GM19395 (cell line): ENCODE results near the gene NEFH.
"Not testable (repeated sequence)": the region's sequence is repeated elsewhere in the genome, so short reads cannot be mapped to it uniquely, and the experiment has no call there.

ENCODE experiments used
- ATAC-seq: cut with Tn5 transposase; IDR thresholded peaks from one replicate; pipeline ENCODE4 v1.9.1; 2021; ENCODE audit warnings: mild to moderate bottlenecking, moderate library complexity; ENCODE audit not compliant: unreplicated experiment

NEFH gene

GRCh38 chr22:29479417-29480261 lies at the start of gene NEFH:
TSS of gene NEFH (plus strand) at chr22:29480218. CDS start at chr22:29480263, 45 bp downstream.
- ATAC-seq = no peak

- no peak for ATAC-seq
Measured at GRCh38 chr22:29431986-29432385, 48.0 kb upstream of the NEFH start.

GRCh38 chr22:29433856-29434255 lies 46.2 kb upstream of the NEFH start:
- ATAC-seq = no peak

DNA sequence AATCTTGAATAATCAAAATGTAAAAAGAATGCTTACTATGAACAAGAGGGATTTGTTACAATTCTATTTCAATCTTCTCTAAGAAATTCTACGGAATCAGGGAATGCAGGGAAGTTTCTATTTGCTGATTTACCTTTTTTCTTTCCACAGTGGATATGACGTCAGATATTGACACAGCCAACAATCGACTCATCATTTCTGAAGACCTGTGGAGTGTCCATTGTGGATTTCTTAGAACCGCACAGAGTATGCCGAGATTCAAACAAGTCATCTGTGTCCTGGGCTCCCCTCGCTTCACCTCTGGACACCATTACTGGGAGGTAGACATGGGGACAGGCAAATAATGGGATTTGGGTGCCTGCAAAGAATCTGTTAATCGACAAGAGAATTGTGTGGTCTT lies 45.7 kb upstream of the NEFH start:
- no peak for ATAC-seq

GRCh38 chr22:29435236-29436136 lies 44.5 kb upstream of the NEFH start:
- no peak for ATAC-seq

DNA sequence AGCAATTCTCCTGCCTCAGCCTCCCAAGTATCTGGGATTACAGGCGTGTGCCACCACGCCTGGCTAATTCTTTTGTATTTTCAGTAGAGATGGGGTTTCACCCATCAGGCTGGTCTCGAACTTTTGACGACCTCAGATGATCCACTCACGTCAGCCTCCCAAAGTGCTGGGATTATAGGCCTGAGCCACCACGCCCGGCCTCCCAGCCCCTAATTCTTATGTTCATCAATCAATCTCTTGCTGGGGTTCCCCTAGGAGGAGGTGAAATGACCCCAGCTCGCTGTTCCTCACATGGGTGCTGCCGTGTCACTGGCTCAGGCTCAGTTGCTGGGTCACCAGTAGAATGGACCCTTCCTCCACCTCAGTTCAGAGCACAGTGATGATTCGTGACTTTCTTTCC lies 41.7 kb upstream of the NEFH start, which contains the start of gene RFPL1:
TSS of gene RFPL1 (plus strand) at position 301 of the 400 bp plus-strand sequence.
- not testable (repeated sequence) for ATAC-seq

- ATAC-seq = no peak
Measured at GRCh38 chr22:29442976-29443375, 37.0 kb upstream of the NEFH start.

DNA sequence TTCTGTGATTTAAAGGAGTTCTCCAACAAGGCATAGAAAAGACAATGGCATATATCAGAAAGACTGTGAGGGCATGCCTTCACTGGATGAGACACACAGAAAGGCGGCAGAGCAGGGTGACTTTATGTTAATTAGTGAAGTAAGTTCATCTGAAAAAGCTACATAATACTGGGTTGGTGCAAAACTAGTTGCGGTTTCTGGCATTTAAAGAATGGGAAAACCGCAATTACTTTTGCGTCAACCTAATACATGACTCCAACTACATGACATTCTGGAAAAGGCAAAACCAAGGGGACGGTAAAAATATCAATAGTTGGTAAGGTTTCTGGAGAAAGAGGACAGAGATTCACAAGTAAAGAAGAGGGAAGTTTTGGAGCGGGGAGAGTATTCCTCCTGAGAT lies 36.6 kb upstream of the NEFH start:
- no peak for ATAC-seq

DNA sequence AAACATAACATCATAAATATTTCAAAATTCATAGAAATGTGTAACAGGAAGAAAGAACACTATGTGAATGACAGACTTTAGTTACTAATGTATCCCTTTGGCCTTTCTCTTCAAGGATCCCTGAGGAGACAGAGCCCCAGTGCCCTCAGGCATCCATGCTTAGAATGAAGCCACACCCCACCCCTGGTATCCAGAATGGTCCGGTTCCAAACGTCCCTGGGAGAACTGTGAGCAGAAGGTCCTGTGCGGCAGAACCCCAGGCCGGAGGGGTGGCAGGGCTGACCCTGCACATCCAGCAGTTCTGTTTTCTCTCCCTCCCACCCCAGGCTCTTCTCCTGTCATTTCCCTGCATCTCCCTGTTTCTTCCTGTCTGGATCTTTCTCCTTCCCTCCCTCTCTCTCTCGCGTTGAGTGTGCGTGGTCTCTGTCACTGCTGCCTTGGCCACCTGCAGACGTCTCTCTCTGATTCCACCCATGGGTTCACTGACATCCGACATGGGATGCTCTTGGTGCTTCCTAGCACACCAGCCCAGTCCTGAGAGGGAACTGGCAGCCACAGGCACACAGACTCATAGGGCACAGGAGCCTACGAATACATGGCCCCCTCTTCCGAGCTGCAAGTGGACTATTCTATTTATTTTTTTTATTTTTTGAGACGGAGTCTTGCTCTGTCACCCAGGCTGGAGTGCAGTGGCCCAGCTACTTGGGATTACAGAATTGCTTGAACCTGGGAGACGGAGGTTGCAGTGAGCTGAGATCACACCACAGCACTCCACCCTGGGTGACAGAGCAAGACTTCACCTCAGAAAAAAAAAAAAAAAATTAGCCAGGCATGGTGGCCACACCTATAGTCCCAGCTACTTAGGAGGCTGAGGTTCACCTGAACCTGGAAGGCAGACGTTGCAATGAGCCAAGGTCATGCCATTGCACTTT lies 35.9 kb upstream of the NEFH start:
- ATAC-seq = no peak

GRCh38 chr22:29445508-29445907 lies 34.5 kb upstream of the NEFH start:
- no peak for ATAC-seq

DNA sequence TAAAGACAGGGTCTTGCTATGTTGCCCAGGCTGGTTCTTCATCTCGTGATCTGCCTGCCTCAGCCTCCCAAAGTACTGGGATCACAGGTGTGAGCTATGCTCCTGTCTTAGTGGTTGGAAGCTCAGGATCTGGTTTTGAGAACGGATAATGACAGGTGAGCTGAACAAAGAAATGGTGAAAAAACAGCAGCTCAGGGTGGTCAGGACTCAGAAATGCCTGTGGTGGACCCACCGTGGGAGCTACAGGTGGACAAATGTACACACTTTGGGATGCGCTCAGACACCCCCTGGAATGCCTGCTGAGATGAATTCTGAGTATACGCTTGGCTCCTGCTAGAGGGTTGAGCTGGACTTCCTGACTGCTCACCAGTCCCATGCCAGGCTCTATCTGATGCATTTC lies 32.1 kb upstream of the NEFH start:
- ATAC-seq = no peak

DNA sequence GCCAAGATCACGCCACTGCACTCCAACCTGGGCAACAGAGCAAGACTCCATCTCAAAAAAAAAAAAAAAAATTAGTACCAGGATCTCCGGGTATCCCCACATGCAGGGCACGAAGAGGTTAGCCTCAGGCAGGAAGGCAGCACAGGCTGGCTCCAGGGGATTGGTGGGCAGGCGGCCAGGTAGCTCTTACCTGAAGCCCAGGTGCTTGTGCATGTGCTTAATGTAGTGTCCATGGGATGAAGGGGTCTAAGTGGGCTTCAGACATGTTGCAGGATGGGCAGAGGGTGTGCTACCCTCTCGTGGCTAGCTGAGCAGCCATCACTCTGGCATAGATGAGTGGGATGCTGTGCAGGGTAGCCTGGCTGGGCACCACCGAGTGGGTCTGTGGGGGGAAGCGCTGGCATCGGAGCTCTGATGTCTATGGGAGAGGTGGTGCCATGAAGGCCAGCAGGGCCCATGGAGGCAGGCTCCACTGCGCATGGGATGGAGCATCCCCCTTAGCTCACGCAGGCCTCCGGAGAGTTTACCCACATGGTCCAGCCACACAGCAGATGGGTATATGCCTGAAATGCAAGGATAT lies 30.6 kb upstream of the NEFH start:
- ATAC-seq = no peak

DNA sequence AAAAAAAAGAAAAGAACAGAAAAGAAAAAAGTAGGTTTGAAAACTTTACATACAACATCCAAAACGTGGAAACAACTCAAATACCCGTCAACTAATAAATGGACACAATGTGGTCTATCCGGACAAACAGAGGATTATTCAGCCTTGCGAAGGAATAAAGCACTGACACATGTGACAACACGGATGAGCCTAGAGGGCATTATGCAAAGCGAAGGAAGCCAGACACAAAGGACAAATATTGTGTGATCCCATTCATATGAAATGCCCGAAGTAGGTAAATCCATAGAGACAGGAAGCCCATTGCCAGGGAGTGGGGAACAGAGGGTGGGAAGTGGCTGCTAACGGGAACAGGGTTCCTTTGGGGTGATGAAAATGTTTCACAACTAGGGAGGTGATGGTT lies 29.8 kb upstream of the NEFH start:
- ATAC-seq = no peak

DNA sequence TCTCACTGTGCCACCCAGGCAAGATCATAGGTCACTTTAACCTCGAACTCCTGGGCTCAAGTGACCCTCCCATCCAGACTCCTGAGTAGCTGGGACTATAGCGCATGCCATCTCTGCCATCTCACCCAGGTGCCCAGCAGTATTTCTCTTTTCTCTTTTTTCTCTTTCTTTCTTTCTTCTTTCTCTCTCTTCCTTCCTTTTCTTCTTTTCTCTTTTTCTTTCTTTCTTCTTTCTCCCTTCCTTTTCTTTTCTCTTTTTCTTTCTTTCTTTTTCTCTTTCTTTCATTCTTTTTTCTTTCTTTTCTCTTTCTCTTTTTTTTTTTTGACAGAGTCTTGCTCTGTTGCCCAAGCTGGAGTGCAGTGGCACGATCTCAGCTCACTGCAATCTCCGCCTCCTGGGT lies 28.2 kb upstream of the NEFH start:
- ATAC-seq = no peak

GRCh38 chr22:29454276-29454675 lies 25.7 kb upstream of the NEFH start:
- no peak for ATAC-seq

GRCh38 chr22:29456211-29456671 lies 23.8 kb upstream of the NEFH start:
- ATAC-seq = no peak

GRCh38 chr22:29457730-29458129 lies 22.3 kb upstream of the NEFH start:
- ATAC-seq = no peak

- no peak for ATAC-seq
Measured at GRCh38 chr22:29458551-29458950, 21.5 kb upstream of the NEFH start.

DNA sequence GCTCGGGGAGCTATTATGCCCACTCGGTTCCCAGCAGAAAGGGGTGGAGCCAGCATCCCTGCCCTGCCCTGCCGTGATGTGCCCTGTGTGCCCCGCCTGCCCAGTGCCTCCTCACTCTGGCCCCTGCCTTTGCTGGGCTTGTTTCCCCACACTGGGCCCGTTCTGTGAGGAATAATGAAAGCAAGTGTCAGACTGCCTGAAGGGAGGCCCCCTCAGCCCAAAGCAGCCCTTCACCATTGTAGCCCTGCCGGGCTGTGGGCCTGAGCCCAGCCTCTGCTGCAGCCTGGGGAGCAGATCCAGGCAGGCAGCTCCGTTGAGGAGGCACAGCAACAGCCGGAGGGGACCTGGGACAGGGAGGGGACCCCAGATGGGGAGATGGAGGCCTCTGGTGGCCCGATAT lies 20.2 kb upstream of the NEFH start:
- ATAC-seq = no peak

GRCh38 chr22:29461263-29461662 lies 18.8 kb upstream of the NEFH start:
- ATAC-seq = no peak
